Measurements from ENCODE around the gene PRR4. TPM values are rescaled to one million over a fixed set of nuclear protein-coding genes. Genes with fewer than 3 reads are reported as not detected.

The PRR4 gene
- total RNA-seq, 1 donor from 2014 or later: 1.7 TPM

- H3K9me3 ChIP-seq: no peaks in the 10 kb centered on the region
- TF ChIP-seq CTCF (IDR thresholded peaks at IDR 0.05): no peak
- no peak overlapping the region for H3K27ac ChIP-seq
- DNase-seq (no peak), ATAC-seq (no peak)
- H3K36me3 ChIP-seq: peaks cover 9% of the 10 kb centered on the region
- intact Hi-C loops (cut with DNase I): no loop called here
- H3K4me3 ChIP-seq: no peak overlapping the region
- no peaks in the 10 kb centered on the region for H3K4me1 ChIP-seq
- H3K27me3 ChIP-seq (ENCODE audit: low read depth): no peaks in the 10 kb centered on the region
Measured at GRCh38 chr12:10873378-10873777, 24.1 kb upstream of the PRR4 start.

- ATAC-seq: no peak
- no peak for TF ChIP-seq CTCF (IDR thresholded peaks at IDR 0.05)
- Histone ChIP-seq H3K9me3 (peaks cover 3% of the 10 kb centered on the region), H3K4me1 (no peaks in the 10 kb centered on the region), H3K27ac (no peak overlapping the region), H3K27me3 (ENCODE audit: low read depth) (no peaks in the 10 kb centered on the region), H3K36me3 (no peaks in the 10 kb centered on the region), H3K4me3 (no peak overlapping the region)
- intact Hi-C loops (cut with DNase I): no loop called here
- DNase-seq: no peak
Measured at GRCh38 chr12:10867381-10867780, 18.1 kb upstream of the PRR4 start.

- no peak for DNase-seq
- H3K9me3 ChIP-seq: peaks cover 14% of the 10 kb centered on the region
- intact Hi-C loops (cut with DNase I): no loop called here
- H3K27me3 ChIP-seq (ENCODE audit: low read depth): no peaks in the 10 kb centered on the region
- no peak for TF ChIP-seq CTCF (IDR thresholded peaks at IDR 0.05)
- H3K27ac ChIP-seq: no peak overlapping the region
- no peaks in the 10 kb centered on the region for H3K4me1 ChIP-seq
- H3K36me3 ChIP-seq: no peaks in the 10 kb centered on the region
- no peak for ATAC-seq
- H3K4me3 ChIP-seq: no peak overlapping the region
Measured at GRCh38 chr12:10863512-10864218, 14.4 kb upstream of the PRR4 start.

GRCh38 chr12:10861366-10861765 lies 12.1 kb upstream of the PRR4 start:
- intact Hi-C loops (cut with DNase I): no loop called here
- no peak for ATAC-seq
- Histone ChIP-seq H3K27ac (no peak overlapping the region), H3K4me1 (no peaks in the 10 kb centered on the region), H3K9me3 (peaks cover 19% of the 10 kb centered on the region), H3K4me3 (no peak overlapping the region), H3K27me3 (ENCODE audit: low read depth) (no peaks in the 10 kb centered on the region), H3K36me3 (no peaks in the 10 kb centered on the region)
- DNase-seq: no peak
- no peak for TF ChIP-seq CTCF (IDR thresholded peaks at IDR 0.05)

GRCh38 chr12:10855807-10856206 lies 6.5 kb upstream of the PRR4 start:
- Histone ChIP-seq H3K4me1 (no peaks in the 10 kb centered on the region), H3K27me3 (ENCODE audit: low read depth) (no peaks in the 10 kb centered on the region), H3K4me3 (no peak overlapping the region), H3K36me3 (no peaks in the 10 kb centered on the region), H3K27ac (no peak overlapping the region), H3K9me3 (peaks cover 11% of the 10 kb centered on the region)
- DNase-seq (no peak), ATAC-seq (no peak)
- intact Hi-C loops (cut with DNase I): no loop called here
- no peak for TF ChIP-seq CTCF (IDR thresholded peaks at IDR 0.05)

Measured in lower lobe of right lung (tissue), 2 donors.